Keratinocyte (primary cell): ENCODE measurements around the gene SCRT2.

ENCODE experiments used
- CTCF ChIP-seq, 3 experiments: IDR thresholded peaks in 1 of 3; conservative IDR thresholded peaks in 1 of 3; optimal IDR thresholded peaks in 1 of 3; 2 replicates in 2 of 3; 3 replicates in 1 of 3; pipeline versions ENCODE3 to v1.5.1; 2011; ENCODE audit warnings: low read length in 3 of 3, mild to moderate bottlenecking in 3 of 3, moderate library complexity in 2 of 3, control low read depth in 1 of 3, inconsistent platforms in 1 of 3; ENCODE audit not compliant: insufficient read depth in 2 of 3; ENCODE audit errors: extremely low read depth in 1 of 3
- EZH2 ChIP-seq: IDR thresholded peaks from one replicate; pipeline ENCODE4 v1.6.1; 2012; ENCODE audit warnings: inconsistent platforms, mild to moderate bottlenecking, low read length, moderate library complexity

- TF ChIP-seq CTCF (optimal IDR thresholded peaks at IDR 0.05 in 1 of 3, IDR thresholded peaks at IDR 0.05 in 1 of 3, conservative IDR thresholded peaks at IDR 0.05 in 1 of 3; ENCODE audit: extremely low read depth in 1 of 3, insufficient read depth in 2 of 3, low read length in 3 of 3), result no peak
- no peak for TF ChIP-seq EZH2
Observed at GRCh38 chr20:646868-647233, 28.8 kb downstream of the SCRT2 start.
